H1 (cell line): ENCODE results near the gene OR10G3. TPM values are rescaled to one million over a fixed set of nuclear protein-coding genes. Genes with fewer than 3 reads are reported as not detected.

ENCODE experiments used
- CTCF ChIA-PET: fragments of 300-600 bp; sonication (Branson Sonifier 250); formaldehyde crosslinking; loops from one replicate; lab custom pipeline; 2021; ENCODE audit not compliant: partially characterized antibody; lab: Charles Lee
- POLR2A ChIA-PET: fragments of 300-600 bp; sonication (Branson Sonifier 250); formaldehyde crosslinking; loops from one replicate; lab custom pipeline; 2021; ENCODE audit warnings: inconsistent platforms; ENCODE audit not compliant: partially characterized antibody; lab: Charles Lee
- DNase-seq, 2 experiments: peaks; one replicate each; pipeline versions ENCODE4 v3.0.0 to v3.0.0-alpha.2; 2010 to 2022; ENCODE audit warnings: low spot score in 2 of 2, low read depth in 1 of 2, mixed read lengths in 1 of 2
- FAIRE-seq: peaks from 2 replicates; lab custom pipeline; 2011; peaks lifted over from hg19 to GRCh38; lab: Jason Lieb, UNC
- H2AFZ ChIP-seq: 2 replicates; pipeline ENCODE4 v1.8.1; 2012; ENCODE audit warnings: low read length, inconsistent platforms
- H2AK5ac ChIP-seq: 2 replicates; pipeline ENCODE4 v1.6.1; 2013; ENCODE audit warnings: low read depth, low read length
- H2BK120ac ChIP-seq: replicated peaks from 2 replicates; pipeline ENCODE3; 2013; ENCODE audit warnings: low read depth, low read length, inconsistent platforms
- H2BK12ac ChIP-seq: 2 replicates; pipeline ENCODE4 v1.6.1; 2013; ENCODE audit warnings: low read depth, low read length
- H2BK15ac ChIP-seq: 2 replicates; pipeline ENCODE4 v1.6.1; 2013; ENCODE audit warnings: low read length
- H2BK20ac ChIP-seq: 2 replicates; pipeline ENCODE4 v1.6.1; 2013; ENCODE audit warnings: low read length
- H2BK5ac ChIP-seq: 2 replicates; pipeline ENCODE4 v1.6.1; 2013; ENCODE audit warnings: low read depth, low read length
- H3K14ac ChIP-seq: 2 replicates; pipeline ENCODE4 v1.6.1; 2013; ENCODE audit warnings: inconsistent platforms; ENCODE audit not compliant: insufficient read length
- H3K18ac ChIP-seq: 2 replicates; pipeline ENCODE4 v1.6.1; 2013; ENCODE audit warnings: low read length; ENCODE audit errors: extremely low read depth
- H3K23ac ChIP-seq: 2 replicates; pipeline ENCODE4 v1.6.1; 2013; ENCODE audit warnings: inconsistent platforms; ENCODE audit not compliant: insufficient read length
- H3K23me2 ChIP-seq: 2 replicates; pipeline ENCODE4 v1.6.1; 2013; ENCODE audit warnings: low read depth, low read length
- H3K27ac ChIP-seq: 2 replicates; pipeline ENCODE4 v1.6.1; 2011; ENCODE audit warnings: low read depth, low read length, inconsistent platforms
- H3K27me3 ChIP-seq, 4 experiments: replicated peaks in 1 of 4; 1 replicate in 1 of 4; 2 replicates in 3 of 4; pipeline versions ENCODE4 v1.6.1 to v1.8.1; 2011 to 2013; ENCODE audit warnings: low read length in 3 of 4, mild to moderate bottlenecking in 3 of 4, inconsistent platforms in 2 of 4, mixed read lengths in 2 of 4, moderate library complexity in 1 of 4; ENCODE audit not compliant: control insufficient read depth in 3 of 4, insufficient read depth in 3 of 4; ENCODE audit errors: extremely low read depth in 1 of 4
- H3K36me3 ChIP-seq, 4 experiments: 2 replicates each; pipeline versions ENCODE4 v1.6.1 to v1.8.1; 2011 to 2013; ENCODE audit warnings: mild to moderate bottlenecking in 4 of 4, low read length in 3 of 4, moderate library complexity in 2 of 4, control low read depth in 1 of 4, inconsistent platforms in 1 of 4; ENCODE audit not compliant: insufficient read depth in 4 of 4, control insufficient read depth in 2 of 4
- H3K4ac ChIP-seq: replicated peaks from 2 replicates; pipeline ENCODE3; 2013; ENCODE audit warnings: low read length, low read depth, mixed read lengths, inconsistent platforms; ENCODE audit not compliant: insufficient read length
- H3K4me1 ChIP-seq, 4 experiments: replicated peaks in 1 of 4; 1 replicate in 1 of 4; 2 replicates in 3 of 4; pipeline versions ENCODE4 v1.6.1 to v1.8.1; 2011 to 2013; ENCODE audit warnings: low read length in 3 of 4, inconsistent platforms in 2 of 4, mixed read lengths in 1 of 4; ENCODE audit not compliant: insufficient read depth in 4 of 4, control insufficient read depth in 3 of 4
- H3K4me2 ChIP-seq, 2 experiments: 2 replicates each; pipeline versions ENCODE4 v1.6.1 to v1.8.1; 2011 to 2013; ENCODE audit warnings: low read depth in 2 of 2, low read length in 2 of 2, control low read depth in 1 of 2, inconsistent platforms in 1 of 2, mild to moderate bottlenecking in 1 of 2; ENCODE audit not compliant: insufficient read depth in 1 of 2
- H3K4me3 ChIP-seq, 4 experiments: fragments of 200-600, 300-600 bp in 1 of 4; sonication (generic), shearing (Covaris generic), sonication (Bioruptor Twin) in 1 of 4; 2 replicates each; pipeline versions ENCODE4 v1.5.1 to v1.8.1; 2011 to 2016; ENCODE audit warnings: low read length in 4 of 4, low read depth in 3 of 4, control low read depth in 2 of 4, inconsistent platforms in 2 of 4, mild to moderate bottlenecking in 2 of 4, mixed read lengths in 1 of 4, moderate library complexity in 1 of 4; ENCODE audit not compliant: insufficient read depth in 2 of 4; ENCODE audit errors: extremely low read depth in 1 of 4
- H3K56ac ChIP-seq: replicated peaks from 2 replicates; pipeline ENCODE3; 2013; ENCODE audit warnings: low read depth, mild to moderate bottlenecking, mixed read lengths, low read length, inconsistent platforms; ENCODE audit not compliant: insufficient read length
- H3K79me1 ChIP-seq: 2 replicates; pipeline ENCODE4 v1.6.1; 2013; ENCODE audit warnings: low read depth, low read length, control low read depth
- H3K79me2 ChIP-seq, 2 experiments: 2 replicates each; pipeline versions ENCODE4 v1.6.1 to v1.8.1; 2012 to 2013; ENCODE audit warnings: low read length in 2 of 2, mild to moderate bottlenecking in 2 of 2, inconsistent platforms in 1 of 2; ENCODE audit not compliant: insufficient read depth in 2 of 2, control insufficient read depth in 1 of 2
- H3K9ac ChIP-seq, 4 experiments: replicated peaks in 1 of 4; 1 replicate in 1 of 4; 2 replicates in 3 of 4; pipeline versions ENCODE4 v1.6.1 to v1.8.1; 2011 to 2013; ENCODE audit warnings: low read depth in 3 of 4, low read length in 3 of 4, control low read depth in 2 of 4, mild to moderate bottlenecking in 2 of 4, moderate library complexity in 2 of 4, inconsistent platforms in 1 of 4; ENCODE audit errors: extremely low read depth in 1 of 4
- H3K9me3 ChIP-seq, 2 experiments: 2 replicates each; pipeline versions ENCODE4 v1.6.1 to v1.8.1; 2012 to 2013; ENCODE audit warnings: mild to moderate bottlenecking in 2 of 2, moderate library complexity in 2 of 2, control low read depth in 1 of 2, inconsistent platforms in 1 of 2, low read depth in 1 of 2, low read length in 1 of 2, mixed read lengths in 1 of 2; ENCODE audit not compliant: insufficient read depth in 2 of 2
- H4K20me1 ChIP-seq, 2 experiments: replicated peaks in 1 of 2; 2 replicates each; pipeline versions ENCODE3 to v1.8.1; 2011 to 2013; ENCODE audit warnings: inconsistent platforms in 2 of 2, low read length in 2 of 2, mild to moderate bottlenecking in 1 of 2; ENCODE audit not compliant: insufficient read depth in 2 of 2, control insufficient read depth in 1 of 2
- H4K5ac ChIP-seq: 2 replicates; pipeline ENCODE4 v1.6.1; 2013; ENCODE audit warnings: low read length, low read depth, mixed read lengths, inconsistent platforms; ENCODE audit not compliant: insufficient read length
- H4K8ac ChIP-seq: 2 replicates; pipeline ENCODE4 v1.8.0; 2013; ENCODE audit warnings: mild to moderate bottlenecking, moderate library complexity, low read length, inconsistent platforms; ENCODE audit not compliant: insufficient read depth; ENCODE audit errors: extremely low read depth
- H4K91ac ChIP-seq: replicated peaks from 2 replicates; pipeline ENCODE3; 2013; ENCODE audit warnings: low read length, mixed read lengths, inconsistent platforms; ENCODE audit not compliant: insufficient read length
- EGR1 ChIP-seq: IDR thresholded peaks from 2 replicates; pipeline ENCODE4 v1.6.1; 2011; ENCODE audit warnings: low read depth, low read length, borderline replicate concordance
- KDM1A ChIP-seq: fragments of 200-600, 300-600 bp; sonication (generic); IDR thresholded peaks from 2 replicates; pipeline ENCODE4 v1.7.1; 2016; ENCODE audit warnings: mild to moderate bottlenecking, low read length, borderline replicate concordance
- KDM4A ChIP-seq: IDR thresholded peaks from one replicate; pipeline ENCODE4 v1.7.1; 2012; ENCODE audit warnings: low read depth, mild to moderate bottlenecking, moderate library complexity, low read length, inconsistent platforms; ENCODE audit not compliant: severe bottlenecking
- NANOG ChIP-seq: IDR thresholded peaks from 2 replicates; pipeline ENCODE4 v1.6.1; 2011; ENCODE audit warnings: low read length, low read depth, mild to moderate bottlenecking, inconsistent platforms; ENCODE audit not compliant: insufficient read depth, poor library complexity, severe bottlenecking
- PHF8 ChIP-seq: fragments of 200-600 bp; sonication (generic); conservative IDR thresholded peaks from 2 replicates; pipeline ENCODE4 v1.7.1; 2012; ENCODE audit warnings: low read depth, mild to moderate bottlenecking, inconsistent platforms, low read length, moderate library complexity
- SIN3A ChIP-seq, 2 experiments: IDR thresholded peaks in 1 of 2; conservative IDR thresholded peaks in 1 of 2; 2 replicates each; pipeline ENCODE4 v1.6.1; 2011 to 2012; ENCODE audit warnings: low read length in 2 of 2, improper control_type of control experiment in 1 of 2, low read depth in 1 of 2, mild to moderate bottlenecking in 1 of 2
- SP2 ChIP-seq: IDR thresholded peaks from 2 replicates; pipeline ENCODE4 v1.6.1; 2012; ENCODE audit warnings: mild to moderate bottlenecking, low read length, inconsistent platforms
- TEAD4 ChIP-seq: IDR thresholded peaks from 2 replicates; pipeline ENCODE4 v1.6.1; 2012; ENCODE audit warnings: low read depth, low read length, inconsistent platforms, mixed read lengths
- WGBS, 2 experiments: shearing (Covaris generic) in 1 of 2; methylation state at CpG; one replicate each; pipeline versions ENCODE4 v1.1.6 to v1.1.7; 2013 to 2015; ENCODE audit warnings: low lambda C conversion rate in 2 of 2, mixed read lengths in 2 of 2, inconsistent platforms in 1 of 2, low coverage in 1 of 2, missing lambda C conversion rate in 1 of 2; ENCODE audit not compliant: insufficient replicate concordance in 2 of 2, insufficient coverage in 1 of 2, insufficient read length in 1 of 2; ENCODE audit errors: extremely low coverage in 1 of 2, missing lambda C conversion rate in 1 of 2; 5-methylcytosine and 5-hydroxymethylcytosine counted together
- polyA plus RNA-seq, 7 experiments: library from polyadenylated mRNA; depleted of rRNA in 3 of 7; stranded (reverse) in 5 of 7; unstranded in 2 of 7; fragments of >200 nt in 5 of 7; fragments of 200-250 nt in 2 of 7; gene quantifications; 1 replicate in 5 of 7; 2 replicates in 1 of 7; 4 replicates in 1 of 7; pipeline versions ENCODE4 v1.2.1 to v1.2.3, GENCODE V29; 2011 to 2013; ENCODE audit warnings: missing spikeins in 2 of 7, mixed read lengths in 2 of 7
- total RNA-seq: library from RNA; stranded (reverse); fragmentation: NEBNext Ultra II Directional; extraction: Animal tissue kit (Norgen Biotek cat#: 25700); gene quantifications from 2 replicates; pipeline ENCODE4 v1.2.1, GENCODE V29; 2021
- TF ChIP-seq, protein P1 (sequence below): IDR thresholded peaks from 2 replicates; pipeline ENCODE4 v1.6.1; 2011; ENCODE audit warnings: low read length, improper control_type of control experiment

OR10G3 gene
- total and polyA plus RNA-seq, 2 of the 8 experiments (the other 6 are each of a cell fraction or from before 2014, with no cell fraction given): not detected

DNA sequence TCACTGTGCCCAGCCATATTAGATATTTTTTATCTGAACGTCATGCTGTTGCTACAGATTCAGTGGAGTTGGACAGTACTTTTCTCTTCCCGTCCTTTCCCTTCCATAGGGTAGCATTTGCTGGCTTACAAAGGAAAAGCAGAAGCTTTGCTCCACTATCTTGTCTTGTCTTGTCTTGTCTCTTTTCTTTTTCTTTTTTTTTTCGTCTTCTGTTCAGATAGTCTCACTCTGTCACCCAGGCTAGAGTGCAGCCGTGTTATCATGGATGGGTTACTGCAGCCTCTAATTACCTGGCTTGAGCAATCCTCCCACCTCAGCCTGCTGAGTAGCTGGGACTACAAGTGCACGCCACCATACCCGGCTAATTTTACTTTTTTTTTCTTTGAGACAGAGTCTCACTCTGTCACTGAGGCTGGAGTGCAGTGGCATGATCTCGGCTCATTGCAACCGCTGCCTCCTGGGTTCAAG is 21.1 kb downstream of the OR10G3 start:
- H2BK12ac ChIP-seq: peak overlapping the region; percentile 100
- H3K27me3 ChIP-seq: no peaks in the 10 kb centered on the region
- no peak overlapping the region for H3K4me3 ChIP-seq
- H3K79me1 ChIP-seq: no peaks in the 10 kb centered on the region
- H4K5ac ChIP-seq: peak overlapping the region; percentile 35
- H3K23me2 ChIP-seq: peaks cover 2% of the 10 kb centered on the region; the same call in 1 of the 2 replicates
- no peaks in the 10 kb centered on the region for H3K36me3 ChIP-seq
- no peaks in the 10 kb centered on the region for H4K20me1 ChIP-seq
- H3K9ac ChIP-seq: no peak overlapping the region
- peak overlapping the region; percentile 96 for H2BK5ac ChIP-seq
- H2BK20ac ChIP-seq: peak overlapping the region; percentile 97
- H3K4ac ChIP-seq: peak overlapping the region; percentile 17
- H3K4me2 ChIP-seq: no peak overlapping the region
- H3K23ac ChIP-seq: no peak overlapping the region
- H3K56ac ChIP-seq: no peak overlapping the region
- ChIA-PET CTCF (interaction anchor here (0.6 to 4.5 kb wide), 9 partner anchors 17 to 1273 kb away, joined by 3 to 64 read pairs (median 3); partner anchors contain the start of gene SALL2), POLR2A (interaction anchor here (0.8 to 4.8 kb wide), 13 partner anchors 17 to 146 kb away, joined by 3 to 30 read pairs (median 5); partner anchors contain the start of genes METTL3, RAB2B, SALL2 and TOX4)
- H3K4me1 ChIP-seq: peaks cover 4 to 18% (median 11%) of the 10 kb centered on the region in 4 experiments; a peak in 6 of 7 replicates
- H3K79me2 ChIP-seq: no peaks in the 10 kb centered on the region
- H3K27ac ChIP-seq: no peak overlapping the region
- 87% methylated on average over 8 of the region's 8 CpGs; no CpG with 5 or more reads in 1 of the 2 experiments for WGBS, 2 experiments
- H2BK120ac ChIP-seq: peak overlapping the region; percentile 9
- 0 out of 2 replicates have a peak overlapping the region, but pooled peaks have one; percentile 18 for H2AFZ ChIP-seq
- peak overlapping the region; percentile 17 for H3K18ac ChIP-seq
- H2AK5ac ChIP-seq: 0 out of 2 replicates have a peak overlapping the region, but pooled peaks have one; percentile 86
- no peaks in the 10 kb centered on the region for H3K9me3 ChIP-seq
- H4K8ac ChIP-seq: no peak overlapping the region
- no peak overlapping the region for H3K14ac ChIP-seq
- FAIRE-seq (no peak), DNase-seq (no peak)
- peak overlapping the region; percentile 92 for H2BK15ac ChIP-seq
- H4K91ac ChIP-seq: peak overlapping the region; percentile 89
- TF ChIP-seq SP2 (no peak), KDM1A (no peak), TEAD4 (no peak), EGR1 (no peak), NANOG (no peak), KDM4A (no peak), PHF8 (no peak), SIN3A (conservative IDR thresholded peaks at IDR 0.05 in 1 of 2, IDR thresholded peaks at IDR 0.05 in 1 of 2; ENCODE audit: low read depth in 1 of 2, low read length in 2 of 2) (no peak)
- TF ChIP-seq, protein P1, sequence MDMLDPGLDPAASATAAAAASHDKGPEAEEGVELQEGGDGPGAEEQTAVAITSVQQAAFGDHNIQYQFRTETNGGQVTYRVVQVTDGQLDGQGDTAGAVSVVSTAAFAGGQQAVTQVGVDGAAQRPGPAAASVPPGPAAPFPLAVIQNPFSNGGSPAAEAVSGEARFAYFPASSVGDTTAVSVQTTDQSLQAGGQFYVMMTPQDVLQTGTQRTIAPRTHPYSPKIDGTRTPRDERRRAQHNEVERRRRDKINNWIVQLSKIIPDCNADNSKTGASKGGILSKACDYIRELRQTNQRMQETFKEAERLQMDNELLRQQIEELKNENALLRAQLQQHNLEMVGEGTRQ: no peak
